GM23338 (cell line): Measurements from ENCODE around the gene EPS8. TPM values are rescaled to one million over a fixed set of nuclear protein-coding genes. Genes with fewer than 3 reads are reported as not detected.

ENCODE experiments used
- ATAC-seq: fragments of 200-7000 bp; cut with Tn5 transposase; 3 replicates; pipeline ENCODE4 v1.9.1; 2020
- DNase-seq: peaks from one replicate; pipeline ENCODE4 v3.0.0-alpha.2; 2015; ENCODE audit warnings: low spot score
- H2AFZ ChIP-seq: fragments of 200-600 bp; sonication (generic); 2 replicates; pipeline ENCODE4 v1.8.0; 2016; ENCODE audit warnings: antibody characterized with exemption, mild to moderate bottlenecking, moderate library complexity
- H3F3A ChIP-seq: fragments of 200-600 bp; sonication (generic); replicated peaks from 2 replicates; pipeline ENCODE4 v1.8.0; 2017; ENCODE audit warnings: antibody characterized with exemption, mixed run types, low read depth
- H3K27ac ChIP-seq: fragments of 200-600 bp; sonication (generic); 2 replicates; pipeline ENCODE4 v1.6.1; 2016; ENCODE audit warnings: low read depth
- H3K27me3 ChIP-seq: fragments of 200-600 bp; sonication (generic); 2 replicates; pipeline ENCODE4 v1.8.0; 2016; ENCODE audit warnings: mild to moderate bottlenecking, mixed run types, moderate library complexity; ENCODE audit not compliant: insufficient read depth
- H3K36me3 ChIP-seq: fragments of 200-600 bp; sonication (generic); 2 replicates; pipeline ENCODE4 v1.8.0; 2016; ENCODE audit warnings: mild to moderate bottlenecking; ENCODE audit not compliant: insufficient read depth
- H3K4me1 ChIP-seq: fragments of 200-600 bp; sonication (generic); 2 replicates; pipeline ENCODE4 v1.8.0; 2016; ENCODE audit warnings: mild to moderate bottlenecking, moderate library complexity; ENCODE audit not compliant: insufficient read depth
- H3K4me2 ChIP-seq: fragments of 200-600 bp; sonication (generic); 2 replicates; pipeline ENCODE4 v1.7.1; 2017; ENCODE audit warnings: mixed run types
- H3K4me3 ChIP-seq: fragments of 200-600 bp; sonication (generic); 2 replicates; pipeline ENCODE4 v1.6.1; 2016; ENCODE audit warnings: mixed run types
- H3K79me2 ChIP-seq: fragments of 200-600 bp; sonication (generic); replicated peaks from 2 replicates; pipeline ENCODE4 v1.8.0; 2017; ENCODE audit warnings: mild to moderate bottlenecking; ENCODE audit not compliant: insufficient read depth
- H3K9me2 ChIP-seq: fragments of 200-600 bp; sonication (generic); 2 replicates; pipeline ENCODE4 v1.8.0; 2017; ENCODE audit not compliant: insufficient read depth
- H4K20me1 ChIP-seq: fragments of 200-600 bp; sonication (generic); replicated peaks from 2 replicates; pipeline ENCODE4 v1.8.0; 2017; ENCODE audit warnings: mild to moderate bottlenecking; ENCODE audit not compliant: insufficient read depth
- H3K27ac Mint-ChIP-seq: 2 replicates; pipeline ENCODE4 v1.8.0; 2020; ENCODE audit warnings: inconsistent platforms, mild to moderate bottlenecking, moderate library complexity, mixed read lengths
- H3K27me3 Mint-ChIP-seq: 3 replicates; pipeline ENCODE4 v1.8.0; 2022; ENCODE audit warnings: low read depth, mild to moderate bottlenecking, moderate library complexity, mixed read lengths, inconsistent platforms; ENCODE audit not compliant: insufficient read depth, poor library complexity
- H3K36me3 Mint-ChIP-seq: 3 replicates; pipeline ENCODE4 v1.8.0; 2021; ENCODE audit warnings: low read depth, mild to moderate bottlenecking, inconsistent platforms, moderate library complexity, mixed read lengths
- H3K4me1 Mint-ChIP-seq: 3 replicates; pipeline ENCODE4 v1.8.0; 2020; ENCODE audit warnings: mild to moderate bottlenecking, inconsistent platforms, mixed read lengths
- H3K4me3 Mint-ChIP-seq: 3 replicates; pipeline ENCODE4 v1.8.0; 2021; ENCODE audit warnings: moderate library complexity, mild to moderate bottlenecking, inconsistent platforms, mixed read lengths
- H3K9me3 Mint-ChIP-seq: 3 replicates; pipeline ENCODE4 v1.8.0; 2020; ENCODE audit warnings: moderate library complexity, mild to moderate bottlenecking, inconsistent platforms, mixed read lengths
- CREB1 ChIP-seq: fragments of 250-450 bp; sonication (Bioruptor Pico); IDR thresholded peaks from 2 replicates; pipeline ENCODE4 v1.5.0; 2020; ENCODE audit warnings: low read depth, mild to moderate bottlenecking, moderate library complexity
- CTCF ChIP-seq, 2 experiments: fragments of 200-600 bp in 1 of 2; sonication (generic) in 1 of 2; conservative IDR thresholded peaks; 2 replicates each; pipeline versions ENCODE4 v1.5.1 to v1.6.1; 2016 to 2017; ENCODE audit warnings: antibody characterized with exemption in 2 of 2, low read depth in 2 of 2, mild to moderate bottlenecking in 2 of 2, moderate library complexity in 1 of 2
- EZH2 ChIP-seq: fragments of 200-600 bp; sonication (generic); IDR thresholded peaks from one replicate; pipeline ENCODE4 v1.8.0; 2017; ENCODE audit warnings: antibody characterized with exemption, mild to moderate bottlenecking, low read depth; ENCODE audit not compliant: unreplicated experiment
- JUNB ChIP-seq: IDR thresholded peaks from one replicate; pipeline ENCODE4 v1.6.1; 2016; ENCODE audit warnings: antibody characterized with exemption; ENCODE audit not compliant: unreplicated experiment
- NANOG ChIP-seq: IDR thresholded peaks from 2 replicates; pipeline ENCODE4 v1.6.1; 2016; ENCODE audit warnings: antibody characterized with exemption, borderline replicate concordance
- REST ChIP-seq: IDR thresholded peaks from one replicate; pipeline ENCODE4 v1.6.1; 2018; ENCODE audit warnings: antibody characterized with exemption; ENCODE audit not compliant: unreplicated experiment
- STAT1 ChIP-seq: IDR thresholded peaks from one replicate; pipeline ENCODE4 v1.6.1; 2016; ENCODE audit warnings: antibody characterized with exemption; ENCODE audit not compliant: unreplicated experiment
- ZNF114 ChIP-seq: fragments of 250-450 bp; sonication (Bioruptor Pico); IDR thresholded peaks from 2 replicates; pipeline ENCODE4 v1.5.0; 2020; ENCODE audit warnings: mild to moderate bottlenecking, moderate library complexity
- ZNF331 ChIP-seq: fragments of 250-450 bp; sonication (Bioruptor Pico); IDR thresholded peaks from 2 replicates; pipeline ENCODE4 v1.5.0; 2020; ENCODE audit warnings: low read depth, mild to moderate bottlenecking, moderate library complexity
- polyA plus RNA-seq: library from polyadenylated mRNA; unstranded; fragments of >200 nt; fragmentation: Nextera tagmentation; extraction: Ambion mirVana; gene quantifications from 2 replicates; pipeline ENCODE4 v1.2.1, GENCODE V29; 2016
- total RNA-seq: library from RNA; depleted of rRNA; stranded (reverse); fragments of >200 nt; shearing (Covaris generic); gene quantifications from 2 replicates; pipeline ENCODE4 v1.2.3, GENCODE V29; 2014

The EPS8 gene
- total and polyA plus RNA-seq, 2 experiments from 2014 or later, result 3.5 to 5.4 TPM

- no peak for TF ChIP-seq REST
- no peak for TF ChIP-seq CTCF (conservative IDR thresholded peaks at IDR 0.05; ENCODE audit: low read depth in 2 of 2)
- TF ChIP-seq NANOG, result no peak
- TF ChIP-seq STAT1, result no peak
Observed at GRCh38 chr12:15797818-15798217, 8.6 kb upstream of the EPS8 start (continued).

- H3K36me3 Mint-ChIP-seq, result no peaks in the 10 kb centered on the region
- Histone ChIP-seq H3K4me2 (no peak overlapping the region), H3K27me3 (peaks cover 3% of the 10 kb centered on the region; the same call in 1 of the 2 replicates), H3K9me2 (no peaks in the 10 kb centered on the region), H3K36me3 (no peaks in the 10 kb centered on the region), H3K4me1 (no peaks in the 10 kb centered on the region; the same call in 1 of the 2 replicates), H2AFZ (no peak overlapping the region), H3F3A (no peaks in the 10 kb centered on the region), H3K27ac (no peak overlapping the region), H3K79me2 (no peaks in the 10 kb centered on the region), H3K4me3 (no peak overlapping the region), H4K20me1 (no peaks in the 10 kb centered on the region)
- ATAC-seq (no peak), DNase-seq (no peak)
- H3K9me3 Mint-ChIP-seq, result no peaks in the 10 kb centered on the region
- no peak overlapping the region for H3K27ac Mint-ChIP-seq
- H3K4me1 Mint-ChIP-seq, result peaks cover 5% of the 10 kb centered on the region; the same call in 2 of the 3 replicates
- H3K4me3 Mint-ChIP-seq, result no peak overlapping the region
- H3K27me3 Mint-ChIP-seq, result peaks cover 7% of the 10 kb centered on the region
- no peak for TF ChIP-seq CTCF (conservative IDR thresholded peaks at IDR 0.05; ENCODE audit: low read depth in 2 of 2)
- TF ChIP-seq CREB1 (CRISPR knock-in tag), result no peak
- TF ChIP-seq ZNF331 (CRISPR knock-in tag), result no peak
- no peak for TF ChIP-seq EZH2
- TF ChIP-seq ZNF114, result no peak
- TF ChIP-seq STAT1, result no peak
- TF ChIP-seq JUNB, result no peak
- TF ChIP-seq REST, result no peak
Observed at GRCh38 chr12:15796493-15797141, 7.4 kb upstream of the EPS8 start.
